SK-N-SH (cell line): Measurements from ENCODE around the gene DDX46. TPM values are rescaled to one million over a fixed set of nuclear protein-coding genes. Genes with fewer than 3 reads are reported as not detected.

Experiments used
- CTCF ChIA-PET: fragments of 300-600, 350-600 bp; formaldehyde crosslinking; extraction: SDS; loops from one replicate; lab custom pipeline; 2021; lab: Yijun Ruan, JAX
- POLR2A ChIA-PET: fragments of 350-600 bp; sonication (Branson Sonifier 250); formaldehyde crosslinking; extraction: SDS; loops from one replicate; lab custom pipeline; 2020; ENCODE audit warnings: antibody characterized with exemption, inconsistent platforms; lab: Yijun Ruan, JAX
- DNase-seq: peaks from one replicate; pipeline ENCODE4 v3.0.0; 2012
- H2AFZ ChIP-seq: fragments of 200-600 bp; sonication (generic); 2 replicates; pipeline ENCODE4 v1.8.1; 2016; ENCODE audit warnings: antibody characterized with exemption, mild to moderate bottlenecking, low read depth
- H3F3A ChIP-seq: fragments of 200-600 bp; sonication (generic); replicated peaks from 2 replicates; pipeline ENCODE3; 2016; ENCODE audit warnings: antibody characterized with exemption, mild to moderate bottlenecking; ENCODE audit not compliant: insufficient read depth
- H3K27ac ChIP-seq, 2 experiments: fragments of 200-500 bp in 1 of 2; fragments of 200-600 bp in 1 of 2; sonication (Bioruptor generic) in 1 of 2; sonication (generic), shearing (Covaris generic) in 1 of 2; 2 replicates each; pipeline versions ENCODE4 v1.5.1 to v1.6.1; 2014 to 2016; ENCODE audit warnings: low read depth in 2 of 2, inconsistent platforms in 1 of 2, low read length in 1 of 2, mild to moderate bottlenecking in 1 of 2, mixed read lengths in 1 of 2
- H3K27me3 ChIP-seq: fragments of 200-600 bp; sonication (generic), shearing (Covaris generic); 2 replicates; pipeline ENCODE4 v1.6.1; 2016; ENCODE audit warnings: mixed run types; ENCODE audit not compliant: insufficient read depth
- H3K36me3 ChIP-seq, 2 experiments: fragments of 200-500 bp in 1 of 2; fragments of 200-600 bp in 1 of 2; sonication (Bioruptor generic) in 1 of 2; sonication (generic) in 1 of 2; replicated peaks in 1 of 2; 2 replicates each; pipeline versions ENCODE3 to v1.5.1; 2014 to 2016; ENCODE audit warnings: low read length in 1 of 2, mild to moderate bottlenecking in 1 of 2; ENCODE audit not compliant: insufficient read depth in 2 of 2, control insufficient read depth in 1 of 2
- H3K4me1 ChIP-seq, 2 experiments: fragments of 200-500 bp in 1 of 2; fragments of 200-600 bp in 1 of 2; sonication (Bioruptor generic) in 1 of 2; sonication (generic), shearing (Covaris generic) in 1 of 2; 2 replicates each; pipeline versions ENCODE4 v1.5.1 to v1.6.1; 2014 to 2016; ENCODE audit warnings: low read depth in 1 of 2, low read length in 1 of 2, mixed run types in 1 of 2; ENCODE audit not compliant: insufficient read depth in 2 of 2, control insufficient read depth in 1 of 2
- H3K4me2 ChIP-seq: fragments of 200-600 bp; sonication (generic), shearing (Covaris generic); 2 replicates; pipeline ENCODE4 v1.6.1; 2017; ENCODE audit warnings: mixed run types
- H3K4me3 ChIP-seq, 2 experiments: fragments of 200-500 bp in 1 of 2; fragments of 200-600 bp in 1 of 2; sonication (Bioruptor generic) in 1 of 2; sonication (generic), shearing (Covaris generic) in 1 of 2; 2 replicates each; pipeline versions ENCODE4 v1.5.1 to v1.8.1; 2014 to 2016; ENCODE audit warnings: low read depth in 2 of 2, inconsistent platforms in 1 of 2, low read length in 1 of 2, mild to moderate bottlenecking in 1 of 2, mixed read lengths in 1 of 2, moderate library complexity in 1 of 2
- H3K79me2 ChIP-seq: fragments of 200-600 bp; sonication (generic); 2 replicates; pipeline ENCODE4 v1.8.1; 2017; ENCODE audit warnings: mild to moderate bottlenecking; ENCODE audit not compliant: insufficient read depth
- H3K9ac ChIP-seq: fragments of 200-600 bp; sonication (generic); 2 replicates; pipeline ENCODE4 v1.6.1; 2017; ENCODE audit warnings: mixed run types
- H3K9me2 ChIP-seq: fragments of 200-600 bp; sonication (generic); 2 replicates; pipeline ENCODE4 v1.6.1; 2017; ENCODE audit warnings: mixed run types
- H3K9me3 ChIP-seq: fragments of 200-600 bp; sonication (generic); 2 replicates; pipeline ENCODE4 v1.6.1; 2017; ENCODE audit warnings: mixed run types, mild to moderate bottlenecking, moderate library complexity
- H4K20me1 ChIP-seq: fragments of 200-600 bp; sonication (generic); 2 replicates; pipeline ENCODE4 v1.6.1; 2017; ENCODE audit warnings: mild to moderate bottlenecking, mixed run types; ENCODE audit not compliant: insufficient read depth
- EP300 ChIP-seq, 2 experiments: IDR thresholded peaks; 2 replicates each; pipeline versions ENCODE4 v1.4.0 to v1.6.1; 2012; ENCODE audit warnings: borderline replicate concordance in 1 of 2, low read depth in 1 of 2, low read length in 1 of 2
- MEF2A ChIP-seq: IDR thresholded peaks from 2 replicates; pipeline ENCODE4 v1.4.0; 2012; ENCODE audit warnings: low read depth, borderline replicate concordance
- MXI1 ChIP-seq: IDR thresholded peaks from 2 replicates; pipeline ENCODE4 v1.6.1; 2012; ENCODE audit warnings: mild to moderate bottlenecking, low read depth, low read length, improper control_type of control experiment
- RAD21 ChIP-seq: IDR thresholded peaks from 2 replicates; pipeline ENCODE4 v1.6.1; 2012; ENCODE audit warnings: mild to moderate bottlenecking, low read length
- RCOR1 ChIP-seq: fragments of 150-350 bp; IDR thresholded peaks from 2 replicates; pipeline ENCODE4 v1.6.1; 2017; ENCODE audit warnings: antibody characterized with exemption, low read length
- RXRA ChIP-seq: IDR thresholded peaks from 2 replicates; pipeline ENCODE4 v1.4.0; 2012; ENCODE audit warnings: low read depth, mild to moderate bottlenecking, borderline replicate concordance
- SIN3A ChIP-seq: IDR thresholded peaks from 2 replicates; pipeline ENCODE4 v1.6.1; 2012; ENCODE audit warnings: low read depth, mild to moderate bottlenecking, low read length, moderate library complexity, borderline replicate concordance
- TEAD4 ChIP-seq: IDR thresholded peaks from 2 replicates; pipeline ENCODE4 v1.4.0; 2012; ENCODE audit warnings: mild to moderate bottlenecking, borderline replicate concordance; ENCODE audit not compliant: insufficient read depth
- WGBS: methylation state at CpG from one replicate; pipeline ENCODE4 v1.1.6; 2017; ENCODE audit warnings: low lambda C conversion rate; 5-methylcytosine and 5-hydroxymethylcytosine counted together
- polyA plus RNA-seq, 3 experiments: library from polyadenylated mRNA; depleted of rRNA; stranded (reverse); fragments of >200 nt; gene quantifications; 2 replicates each; pipeline ENCODE4 v1.2.3, GENCODE V29; 2012
- TF ChIP-seq, protein P1 (sequence below): fragments of 150-350 bp; IDR thresholded peaks from 2 replicates; pipeline ENCODE4 v1.6.1; 2016; ENCODE audit warnings: mild to moderate bottlenecking, low read depth, low read length
- TF ChIP-seq, protein P2 (sequence below): IDR thresholded peaks from 2 replicates; pipeline ENCODE4; 2012
- TF ChIP-seq, protein P3 (sequence below): IDR thresholded peaks from 2 replicates; pipeline ENCODE4 v1.4.0; 2012; ENCODE audit warnings: low read depth
- TF ChIP-seq, protein P4 (sequence below): IDR thresholded peaks from 2 replicates; pipeline ENCODE4 v1.4.0; 2012; ENCODE audit warnings: low read depth, borderline replicate concordance

DDX46 gene
- polyA plus RNA-seq, 1 of the 3 experiments (the other 2 are of a cell fraction): 20.3 TPM

DNA sequence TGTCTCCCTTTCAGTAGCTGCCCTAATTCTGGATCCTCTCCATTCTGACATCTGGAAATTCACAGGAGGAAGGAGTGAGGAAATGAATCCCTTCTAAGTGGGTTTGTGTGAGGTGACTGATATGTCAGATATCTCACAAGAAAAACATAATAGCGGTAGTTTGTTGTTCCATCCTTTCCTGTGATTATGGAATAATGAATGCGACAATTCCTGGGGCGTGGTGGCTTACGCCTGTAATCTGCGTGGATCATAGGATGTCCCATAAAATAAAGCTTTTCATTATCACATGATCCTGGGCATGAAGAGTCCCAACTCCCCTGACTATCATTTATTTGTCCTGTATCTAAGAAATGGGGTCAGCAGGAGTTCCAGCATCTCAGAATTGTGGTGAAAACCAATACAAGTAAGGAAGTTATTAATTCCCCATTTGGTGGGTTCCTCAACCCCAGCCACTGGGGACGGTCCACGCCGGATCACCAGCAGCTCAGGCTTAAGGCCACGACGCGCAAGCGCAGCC, 86.8 kb downstream of the DDX46 start:
- no peaks in the 10 kb centered on the region for H3K9me3 ChIP-seq
- no peaks in the 10 kb centered on the region for H3K27me3 ChIP-seq
- 0 out of 4 replicates have a peak overlapping the region, but pooled peaks of 1 of the 2 experiments have one; percentile 12 for H3K4me3 ChIP-seq
- peaks cover 8% of the 10 kb centered on the region for H4K20me1 ChIP-seq
- H2AFZ ChIP-seq: peak overlapping the region; percentile 54
- H3K9me2 ChIP-seq: no peaks in the 10 kb centered on the region
- POLR2A ChIA-PET: interaction anchor here (0.6 to 1.3 kb wide), 6 partner anchors 10 to 496 kb away, joined by 3 to 10 read pairs (median 4); partner anchors contain the start of genes PCBD2 and TXNDC15
- H3K36me3 ChIP-seq: peaks cover 2 to 40% of the 10 kb centered on the region in 2 experiments
- WGBS: 22% methylated on average over 8 of the region's 12 CpGs
- peak overlapping the region; percentile 92; the same call in 1 of the 2 replicates for H3K9ac ChIP-seq
- H3K27ac ChIP-seq: peak overlapping the region; percentile 72 to 87
- peaks cover 48% of the 10 kb centered on the region for H3F3A ChIP-seq
- peak; percentile 19 for DNase-seq
- H3K4me1 ChIP-seq: peaks cover 2 to 29% of the 10 kb centered on the region in 2 experiments; a peak in 2 of 4 replicates
- CTCF ChIA-PET: interaction anchor here (0.8 to 2.5 kb wide), 4 partner anchors 16 to 346 kb away, joined by 3 to 11 read pairs (median 3); partner anchors contain the start of genes CAMLG and PCBD2
- TF ChIP-seq, protein P1, sequence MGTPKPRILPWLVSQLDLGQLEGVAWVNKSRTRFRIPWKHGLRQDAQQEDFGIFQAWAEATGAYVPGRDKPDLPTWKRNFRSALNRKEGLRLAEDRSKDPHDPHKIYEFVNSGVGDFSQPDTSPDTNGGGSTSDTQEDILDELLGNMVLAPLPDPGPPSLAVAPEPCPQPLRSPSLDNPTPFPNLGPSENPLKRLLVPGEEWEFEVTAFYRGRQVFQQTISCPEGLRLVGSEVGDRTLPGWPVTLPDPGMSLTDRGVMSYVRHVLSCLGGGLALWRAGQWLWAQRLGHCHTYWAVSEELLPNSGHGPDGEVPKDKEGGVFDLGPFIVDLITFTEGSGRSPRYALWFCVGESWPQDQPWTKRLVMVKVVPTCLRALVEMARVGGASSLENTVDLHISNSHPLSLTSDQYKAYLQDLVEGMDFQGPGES: no peak
- no peak for TF ChIP-seq RCOR1
- TF ChIP-seq, protein P2, sequence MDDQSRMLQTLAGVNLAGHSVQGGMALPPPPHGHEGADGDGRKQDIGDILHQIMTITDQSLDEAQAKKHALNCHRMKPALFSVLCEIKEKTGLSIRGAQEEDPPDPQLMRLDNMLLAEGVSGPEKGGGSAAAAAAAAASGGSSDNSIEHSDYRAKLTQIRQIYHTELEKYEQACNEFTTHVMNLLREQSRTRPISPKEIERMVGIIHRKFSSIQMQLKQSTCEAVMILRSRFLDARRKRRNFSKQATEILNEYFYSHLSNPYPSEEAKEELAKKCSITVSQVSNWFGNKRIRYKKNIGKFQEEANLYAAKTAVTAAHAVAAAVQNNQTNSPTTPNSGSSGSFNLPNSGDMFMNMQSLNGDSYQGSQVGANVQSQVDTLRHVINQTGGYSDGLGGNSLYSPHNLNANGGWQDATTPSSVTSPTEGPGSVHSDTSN: no peak
- TF ChIP-seq RXRA: no peak
- no peak for TF ChIP-seq SIN3A
- TF ChIP-seq, protein P3, sequence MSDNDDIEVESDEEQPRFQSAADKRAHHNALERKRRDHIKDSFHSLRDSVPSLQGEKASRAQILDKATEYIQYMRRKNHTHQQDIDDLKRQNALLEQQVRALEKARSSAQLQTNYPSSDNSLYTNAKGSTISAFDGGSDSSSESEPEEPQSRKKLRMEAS: no peak; the same call in 1 of the 2 replicates
- no peak for TF ChIP-seq TEAD4
- no peak for TF ChIP-seq MXI1
- no peak for TF ChIP-seq MEF2A
- no peak for TF ChIP-seq RAD21
- TF ChIP-seq, protein P4, sequence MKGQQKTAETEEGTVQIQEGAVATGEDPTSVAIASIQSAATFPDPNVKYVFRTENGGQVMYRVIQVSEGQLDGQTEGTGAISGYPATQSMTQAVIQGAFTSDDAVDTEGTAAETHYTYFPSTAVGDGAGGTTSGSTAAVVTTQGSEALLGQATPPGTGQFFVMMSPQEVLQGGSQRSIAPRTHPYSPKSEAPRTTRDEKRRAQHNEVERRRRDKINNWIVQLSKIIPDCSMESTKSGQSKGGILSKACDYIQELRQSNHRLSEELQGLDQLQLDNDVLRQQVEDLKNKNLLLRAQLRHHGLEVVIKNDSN: no peak
- no peak for TF ChIP-seq EP300 (IDR thresholded peaks at IDR 0.05; ENCODE audit: borderline replicate concordance in 1 of 2, low read depth in 1 of 2, low read length in 1 of 2)
- peak overlapping the region; percentile 75; the same call in 1 of the 2 replicates for H3K4me2 ChIP-seq
- peaks cover 42% of the 10 kb centered on the region for H3K79me2 ChIP-seq
